LNCaP clone FGC (cell line): ENCODE data around the gene LRRC45.

ENCODE experiments used
- DNase-seq: peaks from one replicate; pipeline ENCODE4 v3.0.0-alpha.2; 2011; ENCODE audit warnings: low read depth
- H3K4me3 ChIP-seq: 2 replicates; pipeline ENCODE4 v1.5.1; 2011; ENCODE audit warnings: mild to moderate bottlenecking, low read depth, low read length, control low read depth
- TF ChIP-seq, protein P1 (sequence below): IDR thresholded peaks from 2 replicates; pipeline ENCODE4 v1.5.1; 2012; ENCODE audit warnings: mild to moderate bottlenecking; ENCODE audit not compliant: control insufficient read depth, insufficient read depth; ENCODE audit errors: extremely low read depth

Gene LRRC45

DNA sequence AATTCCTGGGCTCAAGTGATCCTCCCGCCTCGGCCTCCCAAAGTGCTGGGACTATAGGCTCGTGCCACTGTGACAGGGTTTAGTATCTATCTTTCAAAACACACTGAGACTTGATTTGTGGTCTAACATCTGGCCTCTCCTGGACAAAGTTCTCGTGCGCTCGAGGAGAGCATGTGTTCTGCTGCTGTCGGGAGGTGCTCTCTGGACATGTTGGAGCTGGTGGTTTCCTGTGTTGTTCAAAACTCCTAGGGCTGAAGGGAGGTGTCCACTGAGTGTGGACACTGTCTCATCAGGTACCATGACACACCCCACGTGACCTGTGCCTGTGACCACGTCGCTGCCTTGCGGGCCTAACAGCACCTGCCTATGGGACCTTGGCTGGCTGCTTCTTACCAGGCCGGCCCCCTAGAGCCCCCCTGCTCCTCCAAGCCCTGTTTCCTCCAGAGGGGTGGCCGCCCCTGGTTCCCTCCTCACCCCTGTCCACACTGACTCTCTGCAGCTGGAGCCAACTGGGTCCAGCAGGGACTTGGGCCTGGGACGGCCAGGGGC lies 22.9 kb downstream of the LRRC45 start:
- TF ChIP-seq, protein P1, sequence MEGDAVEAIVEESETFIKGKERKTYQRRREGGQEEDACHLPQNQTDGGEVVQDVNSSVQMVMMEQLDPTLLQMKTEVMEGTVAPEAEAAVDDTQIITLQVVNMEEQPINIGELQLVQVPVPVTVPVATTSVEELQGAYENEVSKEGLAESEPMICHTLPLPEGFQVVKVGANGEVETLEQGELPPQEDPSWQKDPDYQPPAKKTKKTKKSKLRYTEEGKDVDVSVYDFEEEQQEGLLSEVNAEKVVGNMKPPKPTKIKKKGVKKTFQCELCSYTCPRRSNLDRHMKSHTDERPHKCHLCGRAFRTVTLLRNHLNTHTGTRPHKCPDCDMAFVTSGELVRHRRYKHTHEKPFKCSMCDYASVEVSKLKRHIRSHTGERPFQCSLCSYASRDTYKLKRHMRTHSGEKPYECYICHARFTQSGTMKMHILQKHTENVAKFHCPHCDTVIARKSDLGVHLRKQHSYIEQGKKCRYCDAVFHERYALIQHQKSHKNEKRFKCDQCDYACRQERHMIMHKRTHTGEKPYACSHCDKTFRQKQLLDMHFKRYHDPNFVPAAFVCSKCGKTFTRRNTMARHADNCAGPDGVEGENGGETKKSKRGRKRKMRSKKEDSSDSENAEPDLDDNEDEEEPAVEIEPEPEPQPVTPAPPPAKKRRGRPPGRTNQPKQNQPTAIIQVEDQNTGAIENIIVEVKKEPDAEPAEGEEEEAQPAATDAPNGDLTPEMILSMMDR: no peak
- H3K4me3 ChIP-seq: no peak overlapping the region
- DNase-seq: no peak

- TF ChIP-seq, protein P1: no peak
- H3K4me3 ChIP-seq: no peak overlapping the region
- no peak for DNase-seq
These were observed 23.8 kb downstream of the LRRC45 start for GRCh38 chr17:82046903-82047302.

- TF ChIP-seq, protein P1: no peak
- no peak overlapping the region for H3K4me3 ChIP-seq
- DNase-seq: no peak
These were observed 24.3 kb downstream of the LRRC45 start for GRCh38 chr17:82047379-82047778.

GRCh38 chr17:82047914-82048570 lies 24.9 kb downstream of the LRRC45 start:
- TF ChIP-seq, protein P1: no peak
- DNase-seq: no peak
- no peak overlapping the region for H3K4me3 ChIP-seq

DNA sequence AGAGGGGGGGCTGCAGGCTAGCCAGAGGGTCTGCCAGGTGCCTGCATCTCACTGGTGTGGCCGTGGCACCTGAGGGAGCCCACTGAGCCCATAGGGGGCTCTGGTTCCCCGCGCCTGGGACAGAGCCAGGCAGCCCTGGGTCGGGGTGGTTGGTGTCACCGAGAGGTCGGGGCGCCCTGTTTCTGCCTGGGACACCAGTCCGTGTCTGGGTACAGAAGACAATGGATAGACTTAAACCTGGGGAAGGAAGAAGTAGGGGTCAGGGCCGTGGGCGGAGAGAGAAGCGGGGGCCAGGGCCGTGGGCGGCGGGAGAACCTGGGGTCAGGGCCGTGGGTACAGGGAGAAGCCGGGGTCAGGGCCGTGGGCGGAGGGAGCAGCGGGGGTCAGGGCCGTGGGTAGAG lies 25.5 kb downstream of the LRRC45 start:
- TF ChIP-seq, protein P1: no peak
- no peak overlapping the region for H3K4me3 ChIP-seq
- DNase-seq: no peak

GRCh38 chr17:82049106-82049505 lies 26.0 kb downstream of the LRRC45 start:
- no peak for DNase-seq
- TF ChIP-seq, protein P1: no peak

GRCh38 chr17:82049521-82049971 lies 26.4 kb downstream of the LRRC45 start:
- TF ChIP-seq, protein P1: no peak
- DNase-seq: no peak
- no peak overlapping the region for H3K4me3 ChIP-seq

More at GRCh38 chr17:82049106-82049505, 26.0 kb downstream of the LRRC45 start:
- no peak overlapping the region for H3K4me3 ChIP-seq
